SK-N-MC (cell line): ENCODE data around the gene ADAMTS15.

ENCODE experiments used
- EZH2 ChIP-seq: fragments of 200-600 bp; sonication (generic); IDR thresholded peaks from one replicate; pipeline ENCODE4 v1.6.1; 2017; ENCODE audit warnings: antibody characterized with exemption
- FOXP2 ChIP-seq: optimal IDR thresholded peaks from 2 replicates; pipeline ENCODE3; 2011; ENCODE audit warnings: mild to moderate bottlenecking, moderate library complexity; ENCODE audit not compliant: insufficient read depth; ENCODE audit errors: extremely low read length, control extremely low read depth
- POLR2AphosphoS5 ChIP-seq: IDR thresholded peaks from 2 replicates; pipeline ENCODE4 v1.6.1; 2012; ENCODE audit warnings: mild to moderate bottlenecking, low read depth, low read length, borderline replicate concordance

GRCh38 chr11:130469181-130469580 is 20.7 kb downstream of the ADAMTS15 start:
- TF ChIP-seq POLR2AphosphoS5: no peak
- no peak for TF ChIP-seq EZH2
- TF ChIP-seq FOXP2: no peak
